Anterior cingulate cortex (tissue), 58 donors: ENCODE data around the gene AFF1.
A peak's percentile ranks its signal among the peaks of the same experiment; 100 is the strongest.

Experiments
- DNase-seq, 58 donors: peaks; one replicate each; lab custom pipeline; 2025; lab: John Stamatoyannopoulos, UW

The AFF1 gene

GRCh38 chr4:87100168-87100567 is 165.4 kb downstream of the AFF1 start:
- no peak for DNase-seq

- no peak for DNase-seq
Observed at GRCh38 chr4:87101543-87102199, 166.9 kb downstream of the AFF1 start.

- DNase-seq: no peak
Observed at GRCh38 chr4:87103086-87103485, 168.3 kb downstream of the AFF1 start.

GRCh38 chr4:87103691-87104187 is 168.9 kb downstream of the AFF1 start:
- no peak for DNase-seq

GRCh38 chr4:87105101-87105845 is 170.5 kb downstream of the AFF1 start:
- DNase-seq: no peak

- peak in 4 of 58 donors; percentile 2 to 19 (median 10) for DNase-seq
Observed at GRCh38 chr4:87108142-87108546, 173.3 kb downstream of the AFF1 start.

GRCh38 chr4:87109121-87109520 is 174.3 kb downstream of the AFF1 start:
- DNase-seq: no peak

- no peak for DNase-seq
Observed at GRCh38 chr4:87109945-87110344, 175.1 kb downstream of the AFF1 start.

GRCh38 chr4:87112063-87112462 is 177.3 kb downstream of the AFF1 start:
- DNase-seq: no peak

GRCh38 chr4:87114245-87115062 is 179.6 kb downstream of the AFF1 start:
- no peak for DNase-seq

- DNase-seq: no peak
Observed at GRCh38 chr4:87116231-87116630, 181.4 kb downstream of the AFF1 start.

- no peak for DNase-seq
Observed at GRCh38 chr4:87117051-87117731, 182.4 kb downstream of the AFF1 start.

GRCh38 chr4:87117732-87118075 is 182.9 kb downstream of the AFF1 start:
- DNase-seq: peak in 7 of 58 donors; percentile 2 to 25 (median 8)

- DNase-seq: no peak
Observed at GRCh38 chr4:87118421-87118820, 183.6 kb downstream of the AFF1 start.

- DNase-seq: no peak
Observed at GRCh38 chr4:87118826-87119225, 184.0 kb downstream of the AFF1 start.

GRCh38 chr4:87120010-87120409 is 185.2 kb downstream of the AFF1 start:
- no peak for DNase-seq

- DNase-seq: peak in 19 of 58 donors; percentile 4 to 53 (median 18)
Observed at GRCh38 chr4:87120411-87121162, 185.8 kb downstream of the AFF1 start.

- no peak for DNase-seq
Observed at GRCh38 chr4:87121341-87122065, 186.7 kb downstream of the AFF1 start.

- DNase-seq: peak in 1 of 58 donors; percentile 5
Observed at GRCh38 chr4:87122252-87122651, 187.4 kb downstream of the AFF1 start.
